AG08395 (cell line): ENCODE results near the gene IRF6.

Experiments
- DNase-seq: peaks from one replicate; pipeline ENCODE4 v3.0.0; 2012; ENCODE audit warnings: mixed read lengths, low spot score

The IRF6 gene

GRCh38 chr1:209790286-209791193 is 15.4 kb downstream of the IRF6 start:
- DNase-seq = no peak

- DNase-seq = no peak
These were observed 16.7 kb downstream of the IRF6 start for GRCh38 chr1:209789245-209789644.

- no peak for DNase-seq
These were observed 18.4 kb downstream of the IRF6 start for GRCh38 chr1:209787551-209787950.

- DNase-seq = no peak
These were observed 19.8 kb downstream of the IRF6 start for GRCh38 chr1:209786146-209786545.

GRCh38 chr1:209785592-209785991 is 20.4 kb downstream of the IRF6 start:
- DNase-seq = no peak

- peak; percentile 100 for DNase-seq
These were observed 21.4 kb downstream of the IRF6 start, which contains the start of gene C1orf74 for GRCh38 chr1:209784265-209785169. Gene C1orf74, minus strand, starts transcription at chr1:209784559. Its CDS starts 925 bp downstream, at chr1:209783634.

GRCh38 chr1:209783386-209783785 is 22.6 kb downstream of the IRF6 start:
- DNase-seq = no peak

GRCh38 chr1:209780268-209780667 is 25.7 kb downstream of the IRF6 start:
- DNase-seq = no peak

- no peak for DNase-seq
These were observed 27.8 kb downstream of the IRF6 start for GRCh38 chr1:209778102-209778501.

GRCh38 chr1:209777587-209777986 is 28.4 kb downstream of the IRF6 start:
- DNase-seq = no peak

- DNase-seq = no peak
These were observed 30.3 kb downstream of the IRF6 start for GRCh38 chr1:209775678-209776077.

- no peak for DNase-seq
These were observed 31.4 kb downstream of the IRF6 start for GRCh38 chr1:209774592-209774991.

GRCh38 chr1:209772126-209772525 is 33.8 kb downstream of the IRF6 start:
- no peak for DNase-seq

- DNase-seq = no peak
These were observed 35.1 kb downstream of the IRF6 start for GRCh38 chr1:209770636-209771415.

GRCh38 chr1:209769971-209770370 is 36.0 kb downstream of the IRF6 start:
- DNase-seq = no peak

GRCh38 chr1:209769171-209769904 is 36.6 kb downstream of the IRF6 start:
- DNase-seq = peak; percentile 86

- DNase-seq = no peak
These were observed 37.6 kb downstream of the IRF6 start for GRCh38 chr1:209768354-209768774.

GRCh38 chr1:209767706-209768105 is 38.2 kb downstream of the IRF6 start:
- no peak for DNase-seq

GRCh38 chr1:209767096-209767495 is 38.8 kb downstream of the IRF6 start:
- no peak for DNase-seq

- DNase-seq = no peak
These were observed 39.9 kb downstream of the IRF6 start for GRCh38 chr1:209766051-209766450.

- no peak for DNase-seq
These were observed 44.8 kb downstream of the IRF6 start for GRCh38 chr1:209761011-209761635.
